ENCODE data around the gene HYAL1.
"Not testable (repeated sequence)": the region's sequence is repeated elsewhere in the genome, so short reads cannot be mapped to it uniquely, and the experiment has no call there.

The HYAL1 gene

GRCh38 chr3:50318163-50318562, 14.8 kb upstream of the HYAL1 start:
- TF ChIP-seq CTCF (IDR thresholded peaks at IDR 0.05) = no peak
- no peak for TF ChIP-seq ZFX (IDR thresholded peaks at IDR 0.05; ENCODE audit: borderline replicate concordance)
- H3K27ac ChIP-seq = no peak overlapping the region

GRCh38 chr3:50317300-50317699, 13.9 kb upstream of the HYAL1 start:
- TF ChIP-seq CTCF (IDR thresholded peaks at IDR 0.05) = no peak
- no peak for TF ChIP-seq ZFX (IDR thresholded peaks at IDR 0.05; ENCODE audit: borderline replicate concordance)
- no peak overlapping the region for H3K27ac ChIP-seq

DNA sequence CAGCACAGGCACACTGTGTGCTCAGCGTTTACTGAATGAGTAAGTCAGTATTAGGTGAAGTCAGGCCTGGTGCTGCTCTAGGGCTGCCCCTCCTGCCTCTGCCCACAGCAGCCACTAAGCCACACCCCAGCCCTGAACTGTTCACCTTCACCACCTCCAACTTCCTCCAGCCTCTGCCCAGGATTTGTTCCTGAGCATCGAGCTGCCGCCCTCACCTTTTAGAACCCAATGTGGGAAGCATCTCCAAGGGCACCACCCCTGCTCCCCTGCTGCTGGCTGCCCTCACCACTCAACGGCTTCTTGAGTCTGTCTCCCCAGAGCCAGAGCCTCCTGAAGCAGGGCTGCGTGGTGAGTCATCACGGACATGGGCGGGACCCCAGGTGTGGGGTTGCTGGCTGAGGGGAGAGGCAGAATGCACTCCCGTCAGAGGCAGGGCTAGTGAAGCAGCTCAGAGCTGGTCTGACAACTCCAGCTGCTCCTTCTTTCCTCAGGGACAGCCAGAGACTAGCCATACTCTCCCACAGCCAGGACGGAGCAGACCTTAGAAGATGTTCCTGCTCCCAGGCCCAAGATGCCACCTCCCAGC, 13.4 kb upstream of the HYAL1 start:
- no peak for TF ChIP-seq ZFX (IDR thresholded peaks at IDR 0.05; ENCODE audit: borderline replicate concordance)
- no peak for TF ChIP-seq CTCF (IDR thresholded peaks at IDR 0.05)
- H3K27ac ChIP-seq = no peak overlapping the region

DNA sequence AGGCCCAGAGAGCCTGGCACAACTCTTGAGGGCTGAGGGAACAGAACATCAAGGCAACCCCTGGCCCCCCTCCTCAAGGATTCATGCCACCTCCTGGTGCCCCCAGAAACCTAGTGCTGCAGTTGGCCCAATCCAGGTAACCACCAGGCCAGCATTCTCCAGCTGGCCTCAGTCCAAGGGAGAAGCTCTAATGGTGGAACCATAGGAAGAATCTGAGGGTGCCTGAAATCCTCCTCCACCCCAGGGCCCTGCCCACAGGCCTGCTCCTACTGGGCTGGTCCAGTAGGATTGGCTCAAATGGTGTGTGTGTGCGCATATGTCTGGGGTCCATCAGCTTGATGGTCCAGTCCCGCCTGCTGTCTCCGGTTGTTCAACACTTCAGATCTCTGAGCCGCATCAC, 11.4 kb upstream of the HYAL1 start:
- TF ChIP-seq CTCF (IDR thresholded peaks at IDR 0.05) (no peak), ZFX (IDR thresholded peaks at IDR 0.05; ENCODE audit: borderline replicate concordance) (no peak)
- H3K27ac ChIP-seq = 0 out of 2 replicates have a peak overlapping the region, but pooled peaks have one; percentile 13

DNA sequence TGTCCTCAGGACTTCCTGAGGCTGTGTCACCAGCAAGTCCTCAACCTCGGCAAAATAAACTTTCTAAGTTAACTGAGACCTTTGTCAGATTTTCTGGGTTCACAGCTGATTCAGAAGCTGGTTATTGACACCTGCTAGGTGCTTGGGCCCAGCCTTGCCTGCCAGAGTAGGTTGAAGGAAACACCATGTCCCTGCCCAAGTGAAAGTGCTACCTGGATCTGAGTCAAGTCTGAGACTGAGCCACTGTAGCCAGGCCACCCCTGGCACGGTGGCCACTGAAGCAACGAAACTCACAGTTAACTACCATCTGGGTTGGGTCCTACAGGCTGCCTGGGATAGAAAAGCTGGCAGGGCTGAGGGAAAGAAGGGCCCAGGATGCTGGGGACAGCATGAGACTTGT, 11.0 kb upstream of the HYAL1 start:
- no peak for TF ChIP-seq CTCF (IDR thresholded peaks at IDR 0.05)
- no peak for TF ChIP-seq ZFX (IDR thresholded peaks at IDR 0.05; ENCODE audit: borderline replicate concordance)
- 0 out of 2 replicates have a peak overlapping the region, but pooled peaks have one; percentile 13 for H3K27ac ChIP-seq

- H3K27ac ChIP-seq = not testable (repeated sequence)
These were observed 8.7 kb upstream of the HYAL1 start for GRCh38 chr3:50312041-50312440.

DNA sequence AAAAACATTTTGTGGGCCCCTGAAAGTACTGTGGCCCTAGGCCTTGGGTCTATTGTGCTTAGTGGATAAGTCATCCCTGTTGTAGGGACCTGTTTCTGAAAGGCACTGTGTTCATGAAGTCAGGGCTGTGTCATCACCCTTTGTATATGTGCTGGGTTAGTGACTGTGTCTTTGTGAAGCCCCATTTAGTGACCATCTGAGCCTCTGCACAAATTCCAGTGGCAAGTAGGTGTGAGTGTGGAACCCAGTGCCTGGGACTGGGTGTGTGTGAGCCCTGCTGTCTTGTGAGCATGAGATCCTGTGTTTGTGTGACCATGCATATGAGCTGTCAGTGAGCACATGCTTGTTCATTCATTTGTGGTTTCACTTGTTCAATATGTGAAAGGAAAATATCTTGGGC, 1.2 kb upstream of the HYAL1 start:
- TF ChIP-seq CTCF (IDR thresholded peaks at IDR 0.05) (no peak), ZFX (IDR thresholded peaks at IDR 0.05; ENCODE audit: borderline replicate concordance) (no peak)
- no peak overlapping the region for H3K27ac ChIP-seq

All from 22Rv1 (cell line).